Esophagus squamous epithelium (tissue), 5 donors: ENCODE measurements around the gene ABCA6. TPM values are rescaled to one million over a fixed set of nuclear protein-coding genes. Genes with fewer than 3 reads are reported as not detected.

Experiments used
- DNase-seq: peaks from one replicate; lab custom pipeline; 2025; lab: John Stamatoyannopoulos, UW
- H3K27ac ChIP-seq, 4 donors: fragments of 200-600 bp; sonication (generic); one replicate each; pipeline ENCODE4 v1.5.1; 2016 to 2019; ENCODE audit warnings: mild to moderate bottlenecking in 1 of 4
- H3K27me3 ChIP-seq, 4 donors: fragments of 200-600 bp; sonication (generic); 1 replicate in 3 of 4; 2 replicates in 1 of 4; pipeline versions ENCODE4 v1.5.1 to v1.6.0; 2017 to 2021; ENCODE audit warnings: antibody characterized with exemption in 1 of 4
- H3K36me3 ChIP-seq, 3 donors: fragments of 200-600 bp; sonication (generic); one replicate each; pipeline ENCODE4 v1.5.1; 2016 to 2019
- H3K4me1 ChIP-seq, 3 donors: fragments of 200-600 bp; sonication (generic); one replicate each; pipeline ENCODE4 v1.5.1; 2017 to 2019
- H3K4me3 ChIP-seq, 4 donors: fragments of 200-600 bp; sonication (generic); 1 replicate in 3 of 4; 2 replicates in 1 of 4; pipeline ENCODE4 v1.5.1; 2016 to 2019; ENCODE audit warnings: mild to moderate bottlenecking in 2 of 4, moderate library complexity in 1 of 4
- H3K9me3 ChIP-seq, 3 donors: fragments of 200-600 bp; sonication (generic); one replicate each; pipeline ENCODE4 v1.5.1; 2016 to 2019
- POLR2A ChIP-seq, 4 donors: fragments of 450-650 bp; IDR thresholded peaks; one replicate each; pipeline ENCODE4 v1.6.1; 2017; ENCODE audit warnings: antibody characterized with exemption in 4 of 4, mild to moderate bottlenecking in 4 of 4, moderate library complexity in 3 of 4
- WGBS, 2 donors: methylation state at CpG; one replicate each; pipeline ENCODE4 v1.1.5; 2018; 5-methylcytosine and 5-hydroxymethylcytosine counted together
- intact Hi-C: fragments of 100-400 bp; cut with DNase I; formaldehyde crosslinking; loops from one replicate; pipeline ENCODE4 v1.15.0; 2022
- total RNA-seq, 4 donors: library from RNA; depleted of rRNA; stranded (reverse); fragments of >200 nt; gene quantifications; one replicate each; pipeline ENCODE4 v1.1.0, GENCODE V29; 2016
- TF ChIP-seq, protein P1 (sequence below), 6 experiments: fragments of 450-650 bp in 4 of 6; fragments of 200-600 bp in 2 of 6; sonication (generic) in 2 of 6; IDR thresholded peaks; one replicate each; pipeline ENCODE4 v1.5.1; 2016 to 2019; ENCODE audit warnings: antibody characterized with exemption in 6 of 6, mild to moderate bottlenecking in 4 of 6, moderate library complexity in 4 of 6
- donor health status: DM: yes; HTN: yes; CAD: no.

The ABCA6 gene
- total RNA-seq, 4 donors from 2014 or later: 4.2 to 52.1 (median 8.9) TPM

DNA sequence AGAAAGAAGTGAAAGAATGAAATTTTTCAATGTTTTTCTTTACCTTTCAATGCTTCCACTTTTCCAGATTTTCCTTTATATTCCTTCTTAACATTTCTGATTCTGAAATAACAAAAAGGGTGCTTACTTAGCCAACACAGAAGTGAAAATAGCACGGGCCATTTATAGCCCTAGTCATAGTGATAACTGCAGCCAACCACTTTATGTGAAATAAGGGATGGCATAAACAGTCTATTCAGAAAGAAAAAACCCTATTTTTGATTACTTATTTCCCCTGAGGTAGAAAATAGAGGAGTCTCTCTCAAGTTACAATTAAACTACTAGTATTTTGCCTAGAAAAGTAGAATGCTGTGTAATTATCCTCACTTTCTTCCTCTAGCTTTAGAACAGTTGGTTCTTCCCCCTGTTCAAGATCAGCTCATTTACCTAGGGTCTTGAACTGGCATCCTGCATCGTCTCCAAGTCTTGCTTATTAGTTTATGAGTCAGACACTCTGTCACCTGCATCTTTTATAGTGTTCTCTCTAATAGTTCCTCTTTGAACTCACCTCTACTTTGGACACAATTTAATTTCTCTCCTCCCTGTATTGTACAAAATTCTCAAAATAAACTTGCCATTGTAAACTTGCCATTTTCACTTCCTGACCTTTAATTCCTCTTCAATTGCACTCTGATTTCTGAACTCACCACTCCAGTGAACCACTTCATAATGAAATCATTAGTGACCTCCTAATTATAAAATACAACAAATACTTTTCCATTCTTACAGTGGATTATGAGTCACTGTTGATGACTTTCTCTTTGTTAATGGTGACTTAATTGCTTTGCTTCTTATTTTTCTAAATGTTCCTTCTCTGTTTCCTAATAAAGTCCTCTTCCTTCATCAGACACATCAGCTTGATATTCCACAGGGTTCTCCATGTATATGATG is 23.6 kb downstream of the ABCA6 start:
- Histone ChIP-seq H3K27me3 (no peaks in the 10 kb centered on the region), H3K4me3 (no peak overlapping the region), H3K4me1 (peaks cover 0 to 9% (median 0%) of the 10 kb centered on the region in 3 donors), H3K36me3 (no peaks in the 10 kb centered on the region), H3K9me3 (no peaks in the 10 kb centered on the region), H3K27ac (peak overlapping the region in 1 of 4 donors; percentile 18)
- WGBS, 2 donors: 36 to 39% methylated on average over 2 of the region's 2 CpGs
- intact Hi-C loops: no loop called here
- TF ChIP-seq, protein P1, sequence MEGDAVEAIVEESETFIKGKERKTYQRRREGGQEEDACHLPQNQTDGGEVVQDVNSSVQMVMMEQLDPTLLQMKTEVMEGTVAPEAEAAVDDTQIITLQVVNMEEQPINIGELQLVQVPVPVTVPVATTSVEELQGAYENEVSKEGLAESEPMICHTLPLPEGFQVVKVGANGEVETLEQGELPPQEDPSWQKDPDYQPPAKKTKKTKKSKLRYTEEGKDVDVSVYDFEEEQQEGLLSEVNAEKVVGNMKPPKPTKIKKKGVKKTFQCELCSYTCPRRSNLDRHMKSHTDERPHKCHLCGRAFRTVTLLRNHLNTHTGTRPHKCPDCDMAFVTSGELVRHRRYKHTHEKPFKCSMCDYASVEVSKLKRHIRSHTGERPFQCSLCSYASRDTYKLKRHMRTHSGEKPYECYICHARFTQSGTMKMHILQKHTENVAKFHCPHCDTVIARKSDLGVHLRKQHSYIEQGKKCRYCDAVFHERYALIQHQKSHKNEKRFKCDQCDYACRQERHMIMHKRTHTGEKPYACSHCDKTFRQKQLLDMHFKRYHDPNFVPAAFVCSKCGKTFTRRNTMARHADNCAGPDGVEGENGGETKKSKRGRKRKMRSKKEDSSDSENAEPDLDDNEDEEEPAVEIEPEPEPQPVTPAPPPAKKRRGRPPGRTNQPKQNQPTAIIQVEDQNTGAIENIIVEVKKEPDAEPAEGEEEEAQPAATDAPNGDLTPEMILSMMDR (IDR thresholded peaks at IDR 0.05): no peak
- no peak for TF ChIP-seq POLR2A (IDR thresholded peaks at IDR 0.05)
- DNase-seq: no peak

DNA sequence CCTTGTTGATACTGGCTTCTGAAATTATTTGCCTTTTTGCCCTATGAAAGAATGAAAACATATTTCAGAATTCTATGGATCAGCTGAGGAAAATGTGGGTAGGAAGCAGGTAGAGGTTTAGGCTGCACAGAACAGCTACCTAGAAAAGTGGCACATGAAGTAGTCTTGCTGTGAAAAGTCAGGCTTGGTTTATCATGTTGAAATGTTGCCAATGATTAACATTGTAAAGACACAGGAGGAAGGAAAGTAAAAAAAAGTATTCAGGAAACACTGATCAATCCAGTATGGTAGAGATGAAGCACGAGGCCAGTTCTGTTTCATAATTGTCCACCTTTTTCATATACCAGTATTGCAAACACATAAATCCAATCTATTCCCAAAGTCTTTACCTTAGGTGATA is 29.9 kb downstream of the ABCA6 start:
- intact Hi-C loops: no loop called here
- Histone ChIP-seq H3K27me3 (no peaks in the 10 kb centered on the region), H3K27ac (no peak overlapping the region), H3K4me1 (no peaks in the 10 kb centered on the region), H3K9me3 (no peaks in the 10 kb centered on the region), H3K4me3 (no peak overlapping the region), H3K36me3 (peaks cover 0 to 4% (median 0%) of the 10 kb centered on the region in 3 donors)
- no peak for DNase-seq
- WGBS, 2 donors: 68 to 69% methylated on average over 1 of the region's 1 CpG
- no peak for TF ChIP-seq POLR2A (IDR thresholded peaks at IDR 0.05)
- TF ChIP-seq, protein P1 (IDR thresholded peaks at IDR 0.05): no peak

DNA sequence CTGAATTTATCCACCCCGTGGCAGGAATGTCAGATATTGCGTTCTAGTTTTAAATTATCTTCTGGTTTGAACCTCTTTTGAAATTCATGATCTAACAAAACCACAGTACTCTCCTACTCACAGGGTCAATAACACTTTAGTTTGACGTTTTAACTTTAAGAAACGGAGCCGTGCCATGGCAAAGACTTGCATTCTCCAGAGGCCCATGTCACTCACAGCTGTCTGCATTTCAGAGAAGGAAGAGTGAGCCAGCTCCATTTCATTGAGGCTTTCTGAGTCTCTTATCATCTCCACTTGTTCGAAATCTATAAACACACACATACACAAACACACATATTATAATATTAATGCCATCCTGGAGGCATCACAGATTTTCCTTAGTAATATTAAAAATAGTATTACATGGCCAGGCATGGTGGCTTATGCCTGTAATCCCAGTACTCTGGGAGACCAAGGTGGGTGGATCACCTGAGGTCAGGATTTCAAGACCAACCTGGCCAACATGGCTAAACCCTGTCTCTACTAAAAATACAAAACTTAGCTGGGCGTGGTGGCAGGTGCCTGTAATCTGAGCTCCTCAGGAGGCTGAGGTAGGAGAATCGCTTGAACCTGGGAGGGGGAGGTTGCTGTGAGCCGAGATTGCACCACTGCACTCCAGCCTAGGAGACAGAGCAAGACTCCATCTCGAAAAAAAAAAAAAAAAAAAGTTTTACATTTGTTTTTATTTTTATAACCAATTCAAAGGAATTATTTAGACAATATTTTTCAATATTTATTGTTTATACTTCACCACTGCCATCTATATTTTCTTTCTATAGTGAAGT is 35.6 kb downstream of the ABCA6 start:
- Histone ChIP-seq H3K9me3 (no peaks in the 10 kb centered on the region), H3K4me1 (no peaks in the 10 kb centered on the region), H3K27me3 (no peaks in the 10 kb centered on the region), H3K36me3 (no peaks in the 10 kb centered on the region), H3K4me3 (no peak overlapping the region), H3K27ac (no peak overlapping the region)
- WGBS, 2 donors: 82 to 83% methylated on average over 10 of the region's 10 CpGs
- DNase-seq: no peak
- TF ChIP-seq POLR2A (IDR thresholded peaks at IDR 0.05): no peak
- TF ChIP-seq, protein P1 (IDR thresholded peaks at IDR 0.05): no peak
- intact Hi-C loops: no loop called here

DNA sequence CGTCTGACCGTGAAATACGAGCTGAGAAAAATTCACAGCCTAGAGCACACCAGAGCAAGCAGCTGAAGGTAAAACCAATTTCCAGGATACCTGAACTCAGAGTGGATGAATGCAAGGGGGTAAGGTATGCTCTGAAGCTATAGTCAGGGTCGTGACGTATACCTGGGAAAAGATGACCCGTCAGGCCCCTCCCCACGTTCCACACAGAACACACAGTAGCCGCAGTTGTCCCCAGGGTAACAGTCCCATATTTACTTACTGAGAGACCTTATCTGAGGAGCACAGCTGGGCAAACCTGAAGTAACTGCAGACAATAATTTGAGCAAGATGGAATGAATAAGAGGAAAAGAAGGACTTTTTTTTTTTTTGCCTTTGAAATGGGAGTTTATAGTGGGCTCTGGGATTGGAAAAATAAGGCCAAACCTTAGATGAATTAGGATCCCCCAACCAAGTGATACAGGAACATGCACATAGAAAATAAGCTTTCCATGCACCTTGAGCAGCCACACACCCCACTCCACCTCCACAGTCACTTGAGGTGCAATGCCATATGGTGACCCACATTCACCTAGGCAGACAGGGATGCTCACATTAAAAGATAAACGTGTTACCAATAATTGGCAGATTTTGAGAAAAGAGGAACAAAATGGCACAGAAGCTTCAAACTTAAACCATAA is 38.0 kb downstream of the ABCA6 start:
- TF ChIP-seq POLR2A (IDR thresholded peaks at IDR 0.05): no peak
- TF ChIP-seq, protein P1 (IDR thresholded peaks at IDR 0.05): no peak
- WGBS, 2 donors: 85 to 87% methylated on average over 9 of the region's 9 CpGs
- Histone ChIP-seq H3K9me3 (no peaks in the 10 kb centered on the region), H3K4me3 (no peak overlapping the region), H3K4me1 (no peaks in the 10 kb centered on the region), H3K27me3 (no peaks in the 10 kb centered on the region), H3K36me3 (no peaks in the 10 kb centered on the region), H3K27ac (no peak overlapping the region)
- DNase-seq: no peak
- intact Hi-C loops: no loop called here
